ENCODE measurements around the gene NDNF.

NDNF gene

GRCh38 chr4:121094297-121094966, 22.1 kb upstream of the NDNF start (continued):
- TF ChIP-seq ZNF624 (tag by site-specific recombination; IDR thresholded peaks at IDR 0.05) (no peak), ZNF48 (tag by site-specific recombination; IDR thresholded peaks at IDR 0.05) (no peak), WT1 (tag by site-specific recombination; IDR thresholded peaks at IDR 0.05) (no peak), ZNF292 (tag by site-specific recombination; IDR thresholded peaks at IDR 0.05; ENCODE audit: borderline replicate concordance, low read depth) (no peak), ZBTB11 (tag by site-specific recombination; conservative IDR thresholded peaks at IDR 0.05; ENCODE audit: low read depth) (no peak), ZNF18 (tag by site-specific recombination; IDR thresholded peaks at IDR 0.05) (no peak), GLI2 (tag by site-specific recombination; IDR thresholded peaks at IDR 0.05; ENCODE audit: borderline replicate concordance, low read depth) (no peak), ZNF473 (tag by site-specific recombination; IDR thresholded peaks at IDR 0.05) (no peak), PRDM4 (tag by site-specific recombination; IDR thresholded peaks at IDR 0.05) (no peak)

- ChIA-PET CTCF (no interaction called here), POLR2A (no interaction called here)
- no peaks in the 10 kb centered on the region for H3K36me3 ChIP-seq (ENCODE audit: control insufficient read depth in 2 of 2, insufficient read depth in 1 of 2, low read length in 2 of 2)
- no peak overlapping the region for H3K27ac ChIP-seq (ENCODE audit: extremely low read depth, low read depth, low read length)
- TF ChIP-seq HIC1 (tag by site-specific recombination; IDR thresholded peaks at IDR 0.05) = no peak
- no peak for TF ChIP-seq ZNF146 (tag by site-specific recombination; IDR thresholded peaks at IDR 0.05)
- TF ChIP-seq ZNF830 (tag by site-specific recombination; IDR thresholded peaks at IDR 0.05; ENCODE audit: low read depth) = no peak
- no peak for TF ChIP-seq PRDM10 (tag by site-specific recombination; IDR thresholded peaks at IDR 0.05)
- no peak for TF ChIP-seq ZNF121 (tag by site-specific recombination; IDR thresholded peaks at IDR 0.05)
- no peak for TF ChIP-seq ZNF837 (tag by site-specific recombination; IDR thresholded peaks at IDR 0.05)
- no peak for TF ChIP-seq ZNF280C (tag by site-specific recombination; IDR thresholded peaks at IDR 0.05)
- H3K9me3 ChIP-seq (ENCODE audit: control insufficient read depth, insufficient read depth, low read depth, low read length) = no peaks in the 10 kb centered on the region
- H3K4me3 ChIP-seq (ENCODE audit: low read depth, low read length) = no peak overlapping the region
- no peaks in the 10 kb centered on the region for H3K4me1 ChIP-seq (ENCODE audit: control insufficient read depth, insufficient read depth, low read length)
These were observed 20.9 kb upstream of the NDNF start for GRCh38 chr4:121093261-121093660.

Measured in HEK293 (cell line).